Heart left ventricle (tissue), 13 donors: Measurements from ENCODE around the gene FCRLA.
"Not testable (repeated sequence)": the region's sequence is repeated elsewhere in the genome, so short reads cannot be mapped to it uniquely, and the experiment has no call there.

Experiments used
- POLR2A ChIP-seq, 2 donors: fragments of 450-650 bp; IDR thresholded peaks; one replicate each; pipeline ENCODE4 v1.6.1; 2017; ENCODE audit warnings: antibody characterized with exemption in 2 of 2, mild to moderate bottlenecking in 2 of 2, moderate library complexity in 2 of 2
- TF ChIP-seq, protein P1 (sequence below), 12 donors: fragments of 200-600 bp; sonication (generic) in 4 of 12; IDR thresholded peaks; one replicate each; pipeline versions ENCODE4 v1.5.0 to v1.8.0; 2018 to 2022; ENCODE audit warnings: antibody characterized with exemption in 12 of 12, mild to moderate bottlenecking in 5 of 12
- donor health status: ischemic (EF 13 %, LVEDD 7.1; RV severe dilation, severe dysfunction).
- donor health status: DM: no; HTN: yes; CAD: no.
- donor health status: DM: no; HTN: no; CAD: no.
- donor health status: ischemic (EF 25% LVEDD 6.9; RV normal size, moderate dysfunction).
- donor health status: ischemic (EF 25% LVEDD 5.7; RV mildly dilated, moderate dysfunction).
- donor health status: ischemic (EF 35%, LVEDD 5.7; RV mildly dilated, moderate dysfunction).
- donor health status: nonischemic (EF 11% LVEDD 7.7; RV severe dilation, severe dysfunction).
- donor health status: DM: yes; HTN: yes; CAD: no.
- donor health status: PGD.
- donor health status: ischemic (EF 29% LVEDD 5.4; RV normal size, mild dysfunction).
- donor health status: nonischemic (EF 23%, LVEDD 6.1; RV moderate dilation, normal function).

GRCh38 chr1:161662684-161663339, 44.2 kb upstream of the FCRLA start, which contains the start of gene FCGR2B:
- not testable (repeated sequence) for TF ChIP-seq POLR2A (IDR thresholded peaks at IDR 0.05)
- TF ChIP-seq, protein P1, sequence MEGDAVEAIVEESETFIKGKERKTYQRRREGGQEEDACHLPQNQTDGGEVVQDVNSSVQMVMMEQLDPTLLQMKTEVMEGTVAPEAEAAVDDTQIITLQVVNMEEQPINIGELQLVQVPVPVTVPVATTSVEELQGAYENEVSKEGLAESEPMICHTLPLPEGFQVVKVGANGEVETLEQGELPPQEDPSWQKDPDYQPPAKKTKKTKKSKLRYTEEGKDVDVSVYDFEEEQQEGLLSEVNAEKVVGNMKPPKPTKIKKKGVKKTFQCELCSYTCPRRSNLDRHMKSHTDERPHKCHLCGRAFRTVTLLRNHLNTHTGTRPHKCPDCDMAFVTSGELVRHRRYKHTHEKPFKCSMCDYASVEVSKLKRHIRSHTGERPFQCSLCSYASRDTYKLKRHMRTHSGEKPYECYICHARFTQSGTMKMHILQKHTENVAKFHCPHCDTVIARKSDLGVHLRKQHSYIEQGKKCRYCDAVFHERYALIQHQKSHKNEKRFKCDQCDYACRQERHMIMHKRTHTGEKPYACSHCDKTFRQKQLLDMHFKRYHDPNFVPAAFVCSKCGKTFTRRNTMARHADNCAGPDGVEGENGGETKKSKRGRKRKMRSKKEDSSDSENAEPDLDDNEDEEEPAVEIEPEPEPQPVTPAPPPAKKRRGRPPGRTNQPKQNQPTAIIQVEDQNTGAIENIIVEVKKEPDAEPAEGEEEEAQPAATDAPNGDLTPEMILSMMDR (IDR thresholded peaks at IDR 0.05), result not testable (repeated sequence)
